SK-N-SH (cell line): ENCODE results near the gene SIRT1.

ENCODE experiments used
- MAX ChIP-seq: IDR thresholded peaks from 2 replicates; pipeline ENCODE4 v1.4.0; 2012; ENCODE audit warnings: low read depth
- TF ChIP-seq, protein P1 (sequence below): fragments of 200-600 bp; sonication (generic); IDR thresholded peaks from 2 replicates; pipeline ENCODE4 v1.6.1; 2017; ENCODE audit warnings: antibody characterized with exemption, mild to moderate bottlenecking, moderate library complexity

- TF ChIP-seq MAX = no peak
- TF ChIP-seq, protein P1, sequence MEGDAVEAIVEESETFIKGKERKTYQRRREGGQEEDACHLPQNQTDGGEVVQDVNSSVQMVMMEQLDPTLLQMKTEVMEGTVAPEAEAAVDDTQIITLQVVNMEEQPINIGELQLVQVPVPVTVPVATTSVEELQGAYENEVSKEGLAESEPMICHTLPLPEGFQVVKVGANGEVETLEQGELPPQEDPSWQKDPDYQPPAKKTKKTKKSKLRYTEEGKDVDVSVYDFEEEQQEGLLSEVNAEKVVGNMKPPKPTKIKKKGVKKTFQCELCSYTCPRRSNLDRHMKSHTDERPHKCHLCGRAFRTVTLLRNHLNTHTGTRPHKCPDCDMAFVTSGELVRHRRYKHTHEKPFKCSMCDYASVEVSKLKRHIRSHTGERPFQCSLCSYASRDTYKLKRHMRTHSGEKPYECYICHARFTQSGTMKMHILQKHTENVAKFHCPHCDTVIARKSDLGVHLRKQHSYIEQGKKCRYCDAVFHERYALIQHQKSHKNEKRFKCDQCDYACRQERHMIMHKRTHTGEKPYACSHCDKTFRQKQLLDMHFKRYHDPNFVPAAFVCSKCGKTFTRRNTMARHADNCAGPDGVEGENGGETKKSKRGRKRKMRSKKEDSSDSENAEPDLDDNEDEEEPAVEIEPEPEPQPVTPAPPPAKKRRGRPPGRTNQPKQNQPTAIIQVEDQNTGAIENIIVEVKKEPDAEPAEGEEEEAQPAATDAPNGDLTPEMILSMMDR = no peak
Measured at GRCh38 chr10:67893637-67894036, 9.2 kb downstream of the SIRT1 start.
